Sigmoid colon (tissue), 4 donors: ENCODE results near the gene ARL10.

Experiments
- POLR2A ChIP-seq, 2 donors: fragments of 450-650 bp; IDR thresholded peaks; one replicate each; pipeline ENCODE4 v1.6.1; 2016; ENCODE audit warnings: antibody characterized with exemption in 2 of 2, mild to moderate bottlenecking in 2 of 2, moderate library complexity in 2 of 2
- POLR2AphosphoS5 ChIP-seq, 4 donors: sonication (generic); formaldehyde crosslinking; IDR thresholded peaks; one replicate each; pipeline ENCODE4 v1.6.1; 2017; ENCODE audit warnings: antibody characterized with exemption in 4 of 4
- TF ChIP-seq, protein P1 (sequence below), 4 experiments: fragments of 450-650 bp in 3 of 4; fragments of 200-600 bp in 1 of 4; IDR thresholded peaks; one replicate each; pipeline ENCODE4 v1.5.1; 2016 to 2019; ENCODE audit warnings: antibody characterized with exemption in 4 of 4, mild to moderate bottlenecking in 3 of 4, moderate library complexity in 2 of 4

DNA sequence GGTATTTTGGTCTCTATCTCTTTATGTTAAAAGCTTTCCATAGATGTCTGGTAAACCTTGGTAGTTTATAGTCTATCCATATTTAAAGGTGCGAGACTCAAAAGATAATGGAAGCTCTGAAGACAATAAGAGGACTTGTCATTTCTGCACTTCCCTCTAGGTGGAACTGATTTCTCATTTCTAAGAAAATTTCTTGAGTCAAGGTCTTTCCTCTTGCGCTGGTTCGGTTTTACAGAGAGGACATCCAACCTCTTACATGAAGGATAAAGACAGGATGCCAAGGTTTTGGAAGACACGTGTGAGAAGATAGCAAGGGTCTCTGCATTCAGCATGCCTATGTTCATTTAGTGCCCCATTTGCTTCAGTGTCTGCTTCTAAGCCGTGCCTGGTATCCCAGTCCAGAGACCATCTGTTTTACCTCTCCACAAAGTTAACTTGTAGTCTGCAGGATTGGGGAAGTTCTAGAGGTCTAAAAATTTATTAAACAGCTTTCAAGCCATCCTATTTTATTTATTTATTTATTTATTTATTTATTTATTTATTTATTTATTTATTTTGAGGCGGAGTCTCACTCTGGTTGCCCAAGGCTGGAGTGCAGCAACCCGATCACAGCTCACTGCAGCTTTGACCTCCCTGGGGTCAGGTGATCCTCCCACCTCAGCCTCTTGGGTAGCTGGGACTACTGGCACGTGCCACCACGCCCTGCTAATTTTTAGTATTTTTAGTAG is 45.3 kb upstream of the ARL10 start:
- TF ChIP-seq, protein P1, sequence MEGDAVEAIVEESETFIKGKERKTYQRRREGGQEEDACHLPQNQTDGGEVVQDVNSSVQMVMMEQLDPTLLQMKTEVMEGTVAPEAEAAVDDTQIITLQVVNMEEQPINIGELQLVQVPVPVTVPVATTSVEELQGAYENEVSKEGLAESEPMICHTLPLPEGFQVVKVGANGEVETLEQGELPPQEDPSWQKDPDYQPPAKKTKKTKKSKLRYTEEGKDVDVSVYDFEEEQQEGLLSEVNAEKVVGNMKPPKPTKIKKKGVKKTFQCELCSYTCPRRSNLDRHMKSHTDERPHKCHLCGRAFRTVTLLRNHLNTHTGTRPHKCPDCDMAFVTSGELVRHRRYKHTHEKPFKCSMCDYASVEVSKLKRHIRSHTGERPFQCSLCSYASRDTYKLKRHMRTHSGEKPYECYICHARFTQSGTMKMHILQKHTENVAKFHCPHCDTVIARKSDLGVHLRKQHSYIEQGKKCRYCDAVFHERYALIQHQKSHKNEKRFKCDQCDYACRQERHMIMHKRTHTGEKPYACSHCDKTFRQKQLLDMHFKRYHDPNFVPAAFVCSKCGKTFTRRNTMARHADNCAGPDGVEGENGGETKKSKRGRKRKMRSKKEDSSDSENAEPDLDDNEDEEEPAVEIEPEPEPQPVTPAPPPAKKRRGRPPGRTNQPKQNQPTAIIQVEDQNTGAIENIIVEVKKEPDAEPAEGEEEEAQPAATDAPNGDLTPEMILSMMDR (IDR thresholded peaks at IDR 0.05): no peak
- TF ChIP-seq POLR2A (IDR thresholded peaks at IDR 0.05): no peak
- TF ChIP-seq POLR2AphosphoS5 (IDR thresholded peaks at IDR 0.05): no peak
